NCI-H748 (cell line): Measurements from ENCODE around the gene CNTN5.

Source experiments
- DNase-seq: peaks from one replicate; lab custom pipeline; 2025; ENCODE audit not compliant: unreplicated experiment; lab: John Stamatoyannopoulos, UW

Gene CNTN5

DNA sequence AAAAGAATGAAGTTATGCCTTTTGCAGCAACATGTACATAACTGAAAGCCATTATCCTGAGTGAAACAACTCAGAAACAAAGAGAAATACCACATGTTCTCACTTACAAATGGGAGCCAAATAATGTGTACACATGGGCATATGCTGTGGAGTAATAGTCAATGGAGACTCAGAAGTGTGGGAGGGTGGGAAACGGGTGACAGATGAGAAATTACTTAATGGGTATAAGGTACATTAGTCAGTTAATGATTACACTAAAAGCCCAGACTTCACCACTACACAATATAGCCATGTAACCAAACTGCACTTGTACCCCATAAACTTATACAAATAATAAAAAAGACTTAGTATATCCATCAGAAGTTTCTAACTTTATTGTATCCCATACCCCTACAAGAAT is 992.3 kb downstream of the CNTN5 start:
- DNase-seq: no peak

DNA sequence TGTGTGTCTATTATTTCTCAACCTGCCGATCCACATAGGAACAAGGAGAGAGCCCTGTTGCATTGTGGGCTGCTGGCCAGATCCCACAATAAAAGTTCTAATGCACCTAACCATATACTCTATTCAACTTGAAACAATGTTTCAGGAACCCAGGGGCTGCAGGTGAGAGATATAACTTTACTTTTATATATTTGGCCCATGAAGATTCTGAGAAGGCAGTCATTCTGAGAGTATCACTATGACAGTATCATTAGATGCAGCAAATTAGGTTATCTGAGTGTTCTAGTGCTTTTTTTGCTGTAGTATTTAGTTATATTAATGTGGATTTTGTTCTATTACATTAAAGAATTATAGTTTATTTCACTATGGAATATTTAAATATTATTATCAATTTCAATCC is 1011.2 kb downstream of the CNTN5 start:
- DNase-seq: no peak

DNA sequence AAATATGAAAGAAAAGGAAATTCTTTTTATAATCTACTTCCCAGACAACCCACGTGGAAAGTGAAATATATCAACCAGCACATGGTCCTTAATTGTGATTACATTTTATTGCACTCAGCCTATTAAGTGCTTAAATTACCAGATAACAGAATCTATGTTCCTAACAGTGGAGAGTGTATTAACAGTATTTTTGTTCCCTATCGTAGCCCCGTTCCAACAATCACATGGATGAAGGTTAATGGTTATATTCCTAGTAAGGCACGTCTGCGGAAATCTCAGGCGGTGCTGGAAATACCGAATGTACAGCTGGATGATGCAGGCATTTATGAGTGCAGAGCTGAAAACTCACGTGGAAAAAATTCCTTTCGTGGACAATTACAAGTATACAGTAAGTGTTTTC is 1040.3 kb downstream of the CNTN5 start:
- DNase-seq: no peak

- no peak for DNase-seq
Observed at GRCh38 chr11:100066399-100066798, 1045.7 kb downstream of the CNTN5 start.

- DNase-seq: peak; percentile 34
Observed at GRCh38 chr11:100068116-100068515, 1047.4 kb downstream of the CNTN5 start.

- DNase-seq: no peak
Observed at GRCh38 chr11:100072131-100072530, 1051.4 kb downstream of the CNTN5 start.

DNA sequence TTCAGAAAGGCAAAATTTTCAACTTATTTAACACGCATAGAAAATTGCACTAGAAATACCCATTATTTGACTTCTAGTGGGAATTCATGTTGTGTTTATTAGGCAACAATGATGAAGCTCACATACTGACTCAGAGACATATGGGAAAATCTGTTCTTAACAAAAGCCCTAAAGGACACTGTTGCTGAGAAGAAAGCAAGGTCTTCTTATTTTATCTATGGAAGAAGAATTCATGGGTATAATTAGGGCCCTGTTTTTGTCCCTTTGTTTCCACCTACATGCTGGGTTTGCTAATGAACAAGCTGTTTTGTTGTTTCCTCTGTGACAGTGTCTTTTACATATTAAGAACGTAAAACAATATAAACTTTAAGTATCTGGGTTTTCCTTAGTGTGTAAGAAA is 1059.6 kb downstream of the CNTN5 start:
- no peak for DNase-seq

- no peak for DNase-seq
Observed at GRCh38 chr11:100080821-100081220, 1060.1 kb downstream of the CNTN5 start.

GRCh38 chr11:100093698-100094097 is 1072.9 kb downstream of the CNTN5 start:
- DNase-seq: no peak

GRCh38 chr11:100094121-100094865 is 1073.5 kb downstream of the CNTN5 start:
- DNase-seq: no peak

DNA sequence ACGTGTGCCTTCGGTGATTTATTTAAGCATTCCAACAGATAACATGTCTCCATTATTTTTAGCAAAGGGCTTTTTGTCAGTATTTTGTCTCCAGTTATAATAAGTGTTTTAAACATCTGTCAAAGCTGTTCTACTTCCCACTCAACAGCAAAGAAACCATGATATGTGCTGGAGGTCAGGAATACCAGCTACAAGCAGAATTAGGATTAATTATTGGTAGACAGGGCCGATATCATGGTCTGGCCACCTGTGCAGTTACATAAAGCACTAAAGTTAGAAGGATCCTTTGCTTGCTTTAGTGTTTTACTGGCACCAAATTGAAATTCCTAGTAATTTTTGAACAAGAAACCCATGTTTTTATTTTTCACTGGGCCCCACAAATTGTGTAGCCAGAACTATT is 1075.1 kb downstream of the CNTN5 start:
- no peak for DNase-seq

- DNase-seq: no peak
Observed at GRCh38 chr11:100098560-100098959, 1077.8 kb downstream of the CNTN5 start.

- no peak for DNase-seq
Observed at GRCh38 chr11:100105255-100105981, 1084.7 kb downstream of the CNTN5 start.

- DNase-seq: peak; percentile 80
Observed at GRCh38 chr11:100105982-100106358, 1085.2 kb downstream of the CNTN5 start.

DNA sequence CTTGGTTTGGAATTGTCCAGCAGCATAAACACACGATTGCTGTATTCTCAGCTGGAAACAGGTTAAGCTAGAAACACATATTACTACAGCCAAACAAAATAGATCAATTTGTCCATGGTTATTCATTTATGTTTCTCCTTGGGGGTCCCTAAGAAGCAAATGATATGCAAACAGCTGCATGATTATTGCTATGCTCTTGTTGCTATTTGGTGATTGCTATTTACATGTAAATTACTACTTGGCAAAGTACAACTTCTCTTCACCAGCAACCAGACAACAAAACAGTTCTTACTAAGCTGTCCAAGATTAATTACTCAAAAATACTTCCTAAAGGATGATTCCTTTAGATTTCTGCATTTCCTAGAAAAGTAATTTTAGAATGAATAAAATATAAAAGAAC is 1098.4 kb downstream of the CNTN5 start:
- DNase-seq: peak; percentile 26

DNA sequence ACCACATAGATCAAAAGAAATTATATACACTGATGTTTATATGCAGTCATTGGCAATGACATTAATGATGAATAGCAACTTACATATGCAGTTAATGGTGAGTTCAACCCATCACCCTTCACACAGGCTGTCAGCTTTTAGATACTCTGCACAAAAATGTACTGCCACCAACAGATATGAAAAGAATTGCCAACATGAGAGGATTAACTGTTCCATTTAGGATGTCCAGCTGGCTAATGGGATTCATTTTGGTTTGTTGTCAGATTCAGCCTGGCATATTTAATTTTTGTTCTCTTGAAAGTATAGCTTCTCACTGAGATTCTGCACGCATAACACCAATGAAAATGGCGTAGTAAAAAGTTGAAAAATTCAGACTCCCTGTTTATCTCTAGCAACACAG is 1112.4 kb downstream of the CNTN5 start:
- no peak for DNase-seq

- DNase-seq: no peak
Observed at GRCh38 chr11:100141201-100141600, 1120.5 kb downstream of the CNTN5 start.

DNA sequence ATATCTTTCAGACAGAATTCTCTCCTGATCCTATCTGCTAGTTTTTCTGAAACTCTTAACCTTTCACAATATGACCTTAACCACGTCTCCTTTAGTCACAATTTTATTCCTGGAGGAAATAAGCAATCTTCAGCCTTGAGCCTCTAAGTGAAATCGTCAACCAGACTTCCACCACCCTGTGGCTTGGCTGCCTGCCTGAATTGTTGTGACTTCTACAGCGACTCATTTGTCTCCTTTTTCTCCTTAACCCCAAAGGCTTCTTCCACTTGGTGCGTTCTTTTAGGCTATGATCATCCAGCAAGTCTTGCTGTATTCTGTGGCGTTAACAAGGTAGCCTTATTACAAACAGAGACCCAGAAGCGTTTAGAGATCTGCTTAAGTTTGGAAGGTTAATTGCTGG is 1131.2 kb downstream of the CNTN5 start:
- no peak for DNase-seq

- no peak for DNase-seq
Observed at GRCh38 chr11:100152766-100153165, 1132.0 kb downstream of the CNTN5 start.

GRCh38 chr11:100163471-100163870 is 1142.7 kb downstream of the CNTN5 start:
- DNase-seq: no peak

GRCh38 chr11:100174881-100175280 is 1154.1 kb downstream of the CNTN5 start:
- DNase-seq: no peak

DNA sequence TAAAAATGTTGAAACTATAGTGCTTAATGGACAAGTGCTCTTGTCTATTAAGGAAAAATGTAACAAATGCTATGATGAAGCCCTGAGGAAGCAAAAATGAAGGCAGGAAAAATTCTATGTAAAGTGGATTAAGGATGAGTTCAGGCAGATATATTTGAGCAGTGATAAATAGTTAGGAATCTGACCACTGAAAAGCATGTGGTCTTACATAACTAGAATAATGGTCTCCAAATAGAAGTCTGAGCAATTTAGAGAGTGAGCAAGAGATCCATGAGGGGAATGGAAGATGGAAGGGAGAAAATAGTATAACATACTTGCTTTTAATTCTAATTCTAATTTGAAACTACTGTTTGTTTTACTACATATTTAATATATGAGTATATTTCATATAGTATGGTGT is 1155.7 kb downstream of the CNTN5 start:
- no peak for DNase-seq

- no peak for DNase-seq
Observed at GRCh38 chr11:100177651-100178050, 1156.9 kb downstream of the CNTN5 start.
